GM18498 (cell line): Measurements from ENCODE around the gene SAMD4B.

Source experiments
- ATAC-seq: cut with Tn5 transposase; IDR thresholded peaks from one replicate; pipeline ENCODE4 v1.9.1; 2021; ENCODE audit warnings: mild to moderate bottlenecking, moderate library complexity; ENCODE audit not compliant: unreplicated experiment

SAMD4B gene

DNA sequence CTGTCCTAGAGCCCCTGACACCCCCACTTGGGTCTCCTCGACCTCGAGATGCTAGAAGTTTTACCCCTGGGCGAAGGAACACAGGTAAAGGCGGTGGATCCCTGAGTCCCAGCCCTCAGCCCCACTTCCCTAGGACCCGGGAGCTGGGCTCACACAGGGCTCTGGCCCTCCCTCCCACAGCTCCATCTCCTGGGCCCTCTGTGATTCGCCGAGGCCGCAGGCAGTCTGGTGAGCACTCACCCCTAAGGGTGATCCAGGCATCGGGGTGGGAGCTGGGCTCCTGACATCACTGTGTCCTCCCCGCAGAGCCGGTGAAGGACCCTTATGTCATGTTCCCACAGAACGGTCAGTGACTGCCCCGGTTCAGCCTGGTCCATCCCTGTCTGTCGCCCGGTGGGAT lies 78.5 kb downstream of the SAMD4B start:
- no peak for ATAC-seq

DNA sequence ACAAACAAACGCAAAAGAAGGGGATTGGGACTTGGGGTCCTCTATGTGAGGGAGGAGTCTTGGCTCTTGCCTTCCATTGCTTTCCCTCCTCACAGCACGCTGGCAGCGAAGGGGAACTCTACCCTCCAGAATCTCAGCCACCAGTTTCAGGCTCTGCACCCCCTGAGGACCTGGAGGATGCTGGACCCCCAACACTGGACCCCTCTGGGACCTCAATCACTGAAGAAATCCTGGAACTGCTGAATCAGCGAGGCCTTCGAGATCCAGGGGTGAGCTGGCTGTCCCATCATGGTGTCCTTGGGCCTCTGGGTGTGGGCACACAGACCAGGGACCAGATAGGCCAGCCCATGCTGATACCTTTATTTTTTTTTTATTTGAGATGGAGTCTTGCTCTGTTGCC lies 79.8 kb downstream of the SAMD4B start:
- no peak for ATAC-seq

DNA sequence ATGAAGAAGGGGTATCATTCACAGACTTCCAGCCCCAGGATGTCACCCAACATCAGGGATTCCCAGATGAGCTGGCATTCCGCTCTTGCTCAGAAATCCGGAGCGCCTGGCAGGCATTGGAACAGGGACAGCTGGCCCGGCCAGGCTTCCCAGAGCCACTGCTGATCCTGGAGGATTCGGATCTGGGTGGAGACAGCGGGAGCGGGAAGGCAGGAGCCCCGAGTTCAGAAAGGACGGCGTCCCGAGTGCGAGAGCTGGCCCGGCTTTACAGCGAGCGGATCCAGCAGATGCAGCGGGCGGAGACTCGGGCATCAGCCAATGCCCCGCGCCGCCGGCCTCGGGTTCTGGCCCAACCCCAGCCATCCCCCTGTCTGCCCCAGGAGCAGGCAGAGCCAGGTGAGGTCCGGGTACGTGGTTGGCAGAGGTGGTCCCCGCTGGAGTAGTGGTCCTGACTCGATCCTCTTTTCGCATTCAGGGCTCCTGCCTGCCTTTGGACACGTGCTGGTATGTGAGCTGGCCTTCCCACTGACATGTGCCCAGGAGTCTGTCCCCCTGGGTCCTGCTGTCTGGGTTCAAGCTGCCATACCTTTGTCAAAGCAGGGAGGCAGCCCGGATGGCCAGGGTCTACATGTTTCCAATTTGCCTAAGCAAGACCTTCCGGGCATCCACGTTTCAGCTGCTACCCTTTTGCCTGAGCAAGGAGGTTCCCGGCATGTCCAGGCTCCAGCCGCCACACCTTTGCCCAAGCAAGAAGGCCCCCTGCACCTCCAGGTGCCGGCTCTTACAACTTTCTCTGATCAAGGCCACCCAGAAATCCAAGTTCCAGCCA lies 81.3 kb downstream of the SAMD4B start:
- ATAC-seq: no peak

DNA sequence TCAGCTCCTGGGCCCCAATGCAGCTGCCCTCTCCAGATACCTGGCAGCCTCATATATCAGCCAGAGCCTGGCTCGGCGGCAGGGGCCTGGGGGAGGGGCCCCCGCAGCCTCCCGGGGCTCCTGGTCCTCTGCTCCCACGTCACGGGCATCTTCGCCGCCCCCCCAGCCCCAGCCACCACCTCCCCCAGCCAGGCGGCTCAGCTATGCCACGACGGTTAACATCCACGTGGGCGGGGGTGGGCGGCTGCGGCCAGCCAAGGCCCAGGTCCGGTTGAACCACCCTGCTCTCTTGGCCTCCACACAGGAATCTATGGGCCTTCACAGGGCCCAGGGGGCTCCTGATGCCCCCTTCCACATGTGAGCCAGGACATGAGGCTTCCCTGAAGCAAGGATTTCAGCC lies 82.7 kb downstream of the SAMD4B start:
- ATAC-seq: no peak

DNA sequence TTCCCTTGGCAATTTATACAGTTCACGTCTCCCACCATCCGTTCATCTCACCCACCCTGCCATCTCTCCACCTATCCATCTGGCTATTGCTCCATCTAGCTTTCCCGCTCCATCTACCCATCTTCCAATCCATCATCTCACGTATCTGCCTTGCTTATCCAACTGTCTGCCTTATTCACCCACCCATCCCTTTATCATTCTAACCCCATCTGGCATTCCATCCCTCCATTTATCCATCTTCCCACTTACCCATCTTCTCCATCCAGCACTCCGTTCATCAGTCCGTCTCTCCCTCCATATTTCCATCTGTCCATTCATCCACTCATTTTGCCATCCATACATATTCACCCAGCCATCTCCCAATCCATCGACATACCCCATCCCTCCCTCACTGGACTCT lies 83.5 kb downstream of the SAMD4B start:
- ATAC-seq: no peak

- no peak for ATAC-seq
Observed at GRCh38 chr19:39426170-39426569, 83.9 kb downstream of the SAMD4B start.

GRCh38 chr19:39427707-39428106 lies 85.5 kb downstream of the SAMD4B start:
- no peak for ATAC-seq

DNA sequence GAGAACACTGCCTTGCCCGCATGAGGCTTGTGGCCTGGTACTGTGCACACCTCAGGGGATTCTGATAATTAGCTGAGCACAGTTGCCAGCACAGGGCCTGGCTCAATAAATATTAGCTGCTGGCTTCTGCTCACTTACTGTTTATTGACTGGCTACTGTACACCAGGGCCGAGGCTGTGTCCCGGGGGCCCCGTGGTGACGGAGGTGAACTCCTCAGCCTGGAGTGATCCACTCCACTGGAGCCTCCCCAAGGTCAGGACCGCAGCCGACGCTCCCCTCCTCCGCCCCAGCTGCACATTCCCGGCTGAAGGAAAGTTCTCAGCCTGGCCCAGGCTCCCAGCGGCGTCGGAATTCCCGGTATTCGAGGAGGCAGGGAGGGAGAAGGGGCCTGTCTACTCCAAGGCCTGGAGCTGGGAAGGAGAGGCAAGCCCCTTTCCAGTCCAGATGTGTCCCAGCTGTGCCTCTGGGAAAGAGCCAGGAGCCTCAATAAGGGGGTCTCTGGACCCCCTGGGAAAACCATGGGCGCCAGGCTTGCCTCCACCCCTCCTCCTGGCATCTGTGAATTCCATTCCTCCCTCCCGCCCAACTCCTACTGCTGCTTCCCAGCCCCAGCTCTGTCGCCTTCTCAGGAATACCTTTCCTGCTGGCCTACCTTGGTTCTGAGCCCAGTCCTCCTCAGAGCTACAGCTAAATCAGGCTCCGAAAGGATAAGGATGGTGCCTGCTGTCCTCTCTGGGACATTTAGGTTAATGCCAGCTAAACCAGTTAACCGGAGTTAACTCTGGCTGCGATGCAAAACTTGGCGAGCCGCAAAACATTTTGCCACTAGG lies 86.3 kb downstream of the SAMD4B start:
- no peak for ATAC-seq

DNA sequence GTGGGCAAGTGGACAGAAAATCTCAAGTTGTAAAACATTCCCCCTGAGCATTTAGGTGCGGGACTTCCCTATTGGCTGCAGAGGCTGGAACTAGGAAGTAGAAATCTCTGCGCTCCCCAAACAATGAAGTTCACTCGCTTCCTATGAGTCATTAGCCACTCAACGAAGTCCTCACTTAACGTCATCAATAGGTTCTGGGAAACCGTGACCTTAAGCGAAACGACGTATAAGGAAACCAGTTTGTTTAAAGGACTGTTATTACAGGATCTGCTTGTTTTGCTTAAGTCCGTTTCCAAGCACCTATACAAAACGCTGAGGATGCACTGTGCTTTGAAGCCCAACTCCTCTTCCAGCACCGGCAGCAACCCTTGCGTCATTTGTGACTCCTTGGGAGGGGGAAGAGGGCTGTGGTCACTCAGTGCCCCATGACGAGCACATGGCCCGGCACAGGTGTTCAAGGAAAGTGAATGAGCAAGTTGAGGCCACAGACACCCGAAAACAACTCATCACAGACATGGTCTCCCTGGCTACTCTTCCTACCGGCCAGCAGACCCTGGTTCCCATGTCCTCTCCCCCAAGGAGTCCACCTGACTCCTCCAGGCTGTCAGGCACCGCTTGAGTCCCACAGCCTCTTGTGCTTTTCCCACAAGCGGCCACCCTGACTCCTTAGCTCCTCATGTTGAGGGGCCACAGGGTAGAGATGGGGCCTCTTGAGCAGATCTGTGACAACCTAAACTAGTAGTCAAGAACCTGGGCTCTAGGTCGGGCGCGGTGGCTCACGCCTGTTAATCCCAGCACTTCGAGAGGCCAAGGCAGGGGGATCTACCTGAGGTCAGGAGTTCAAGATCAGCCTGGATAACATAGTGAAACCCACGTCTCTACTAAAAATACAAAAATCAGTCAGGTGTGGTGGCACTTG lies 88.7 kb downstream of the SAMD4B start:
- ATAC-seq: no peak

DNA sequence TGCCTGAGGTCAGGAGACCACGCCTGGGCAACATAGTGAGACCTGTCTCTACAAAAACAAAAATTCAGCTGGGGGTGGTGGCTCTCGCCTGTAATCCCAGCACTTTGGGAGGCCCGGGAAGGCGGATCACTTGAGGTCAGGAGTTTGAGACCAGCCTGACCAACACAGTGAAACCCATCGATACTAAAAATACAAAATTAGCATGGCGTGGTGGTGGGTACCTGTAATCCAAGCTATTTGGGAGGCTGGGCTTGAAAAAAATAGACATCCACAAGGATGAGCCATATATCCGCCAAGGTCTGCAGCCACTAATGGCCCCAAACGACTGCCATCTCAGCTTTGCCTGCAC lies 90.4 kb downstream of the SAMD4B start:
- no peak for ATAC-seq

DNA sequence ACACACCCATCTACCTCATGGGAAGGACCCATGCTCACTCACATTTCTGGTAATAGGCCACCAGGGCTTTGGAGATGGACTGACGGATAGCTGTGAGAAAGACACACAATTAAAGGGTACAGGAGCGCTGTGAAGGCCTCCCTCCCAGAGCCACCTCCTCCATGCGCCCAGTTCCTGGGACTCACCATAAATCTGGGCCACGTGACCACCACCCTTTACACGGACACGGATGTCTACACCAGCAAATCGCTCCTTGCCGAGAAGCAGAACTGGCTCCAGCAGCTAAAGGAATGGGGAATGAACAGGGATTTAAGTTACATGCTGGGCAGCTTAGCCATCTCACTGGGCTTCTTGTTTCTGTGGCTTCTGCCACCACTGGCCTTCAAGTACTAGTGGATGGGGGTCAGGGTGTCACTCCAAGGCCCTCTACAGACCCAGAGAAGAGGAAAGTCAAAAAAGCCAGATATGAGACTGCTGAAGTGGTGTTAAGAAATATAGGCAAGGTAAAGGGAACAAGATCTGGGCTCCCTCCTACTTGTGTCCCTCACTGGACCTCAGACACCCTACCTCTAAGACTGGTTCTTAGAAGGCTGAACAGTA lies 91.4 kb downstream of the SAMD4B start:
- ATAC-seq: no peak

GRCh38 chr19:39434123-39435076 lies 92.2 kb downstream of the SAMD4B start:
- no peak for ATAC-seq
